Measurements from ENCODE around the gene AGA.

Gene AGA

GRCh38 chr4:177385576-177386277 lies 56.5 kb downstream of the AGA start:
- no peak for DNase-seq

GRCh38 chr4:177384856-177385397 lies 57.3 kb downstream of the AGA start:
- DNase-seq = no peak

DNA sequence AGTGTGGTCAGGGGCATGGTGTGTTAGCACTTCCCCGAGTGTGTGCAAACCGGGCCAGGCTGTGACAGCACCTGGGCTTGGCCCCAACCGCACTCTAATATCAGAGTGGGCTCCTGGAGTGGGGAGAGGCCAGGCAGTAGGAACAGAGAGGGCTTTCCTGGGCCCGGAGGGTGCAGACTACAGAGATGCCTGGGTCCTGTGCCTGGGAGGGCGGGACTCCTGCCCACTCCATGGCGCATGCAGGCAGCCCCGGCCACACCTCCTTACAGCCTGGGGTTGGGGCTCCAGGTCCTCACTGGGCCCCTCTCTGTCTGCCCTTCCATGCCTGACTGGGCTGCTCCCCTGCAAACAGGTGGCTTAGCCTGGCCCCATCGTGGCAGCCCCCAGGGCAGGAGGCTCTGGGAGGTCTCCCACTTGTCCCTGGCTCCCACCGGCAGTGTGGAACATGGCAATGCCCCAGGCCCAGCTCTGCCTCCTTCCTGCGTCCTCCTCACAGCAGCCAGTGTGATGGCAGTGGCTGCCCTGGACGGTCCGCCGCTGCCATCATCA lies 60.4 kb downstream of the AGA start:
- DNase-seq = no peak

Data from stimulated activated naive CD4-positive, alpha-beta T cell (primary cell).